DND-41 (cell line): Measurements from ENCODE around the gene SMARCD2.

Experiments
- ATAC-seq: fragments of 200-7000 bp; cut with Tn5 transposase; 3 replicates; pipeline ENCODE4 v1.9.1; 2021; ENCODE audit warnings: low read depth; ENCODE audit not compliant: insufficient read depth
- DNase-seq: peaks from one replicate; pipeline ENCODE4 v3.0.0-alpha.2; 2020
- H2AFZ ChIP-seq: 2 replicates; pipeline ENCODE4 v1.6.0; 2012; ENCODE audit warnings: low read depth, low read length
- H3K27ac ChIP-seq: 2 replicates; pipeline ENCODE4 v1.5.1; 2012; ENCODE audit warnings: low read length, inconsistent platforms
- H3K27me3 ChIP-seq: fragments of 200-600 bp; sonication (generic); 2 replicates; pipeline ENCODE4 v1.6.0; 2012; ENCODE audit warnings: low read length, mild to moderate bottlenecking, inconsistent platforms; ENCODE audit not compliant: insufficient read depth, poor library complexity
- H3K36me3 ChIP-seq: 2 replicates; pipeline ENCODE4 v1.5.1; 2012; ENCODE audit warnings: low read length, inconsistent platforms; ENCODE audit not compliant: insufficient read depth
- H3K4me1 ChIP-seq: 2 replicates; pipeline ENCODE4 v1.5.1; 2012; ENCODE audit warnings: mild to moderate bottlenecking, low read length; ENCODE audit not compliant: insufficient read depth
- H3K4me2 ChIP-seq: 2 replicates; pipeline ENCODE4 v1.6.0; 2012; ENCODE audit warnings: mild to moderate bottlenecking, moderate library complexity, low read length, inconsistent platforms; ENCODE audit not compliant: insufficient read depth
- H3K4me3 ChIP-seq, 2 experiments: fragments of 200-600 bp in 1 of 2; shearing (Covaris generic) in 1 of 2; 2 replicates each; pipeline ENCODE4 v1.5.1; 2012 to 2016; ENCODE audit warnings: inconsistent platforms in 2 of 2, low read length in 2 of 2, mild to moderate bottlenecking in 2 of 2, low read depth in 1 of 2, moderate library complexity in 1 of 2
- H3K79me2 ChIP-seq: 2 replicates; pipeline ENCODE4 v1.6.0; 2012; ENCODE audit warnings: low read length, inconsistent platforms; ENCODE audit not compliant: insufficient read depth
- H3K9ac ChIP-seq: 2 replicates; pipeline ENCODE4 v1.6.0; 2012; ENCODE audit warnings: low read depth, mild to moderate bottlenecking, inconsistent platforms, low read length, moderate library complexity
- H3K9me3 ChIP-seq: 2 replicates; pipeline ENCODE4 v1.5.1; 2012; ENCODE audit warnings: low read length, moderate library complexity, mild to moderate bottlenecking, inconsistent platforms; ENCODE audit not compliant: insufficient read depth, severe bottlenecking
- H4K20me1 ChIP-seq: 2 replicates; pipeline ENCODE4 v1.6.0; 2012; ENCODE audit warnings: low read length; ENCODE audit not compliant: insufficient read depth
- CTCF ChIP-seq: IDR thresholded peaks from 2 replicates; pipeline ENCODE4 v1.5.1; 2012; ENCODE audit warnings: borderline replicate concordance, low read length, moderate library complexity, mild to moderate bottlenecking; ENCODE audit not compliant: poor library complexity, severe bottlenecking; ENCODE audit errors: extremely low read depth
- EZH2 ChIP-seq: IDR thresholded peaks from 3 replicates; pipeline ENCODE4 v1.6.1; 2012; ENCODE audit warnings: borderline replicate concordance, low read depth, mild to moderate bottlenecking, moderate library complexity, low read length, inconsistent platforms; ENCODE audit not compliant: severe bottlenecking

SMARCD2 gene

GRCh38 chr17:63842173-63842539, 329 bp downstream of the SMARCD2 start:
- Histone ChIP-seq H3K4me3 (peak overlapping the region; percentile 69 to 98), H3K4me2 (peak overlapping the region; percentile 99), H4K20me1 (peaks cover 45% of the 10 kb centered on the region), H3K79me2 (peaks cover 55% of the 10 kb centered on the region), H3K27me3 (no peaks in the 10 kb centered on the region), H3K9me3 (no peaks in the 10 kb centered on the region), H3K27ac (peak overlapping the region; percentile 87), H3K36me3 (peaks cover 24% of the 10 kb centered on the region), H3K9ac (peak overlapping the region; percentile 94), H2AFZ (peak overlapping the region; percentile 72), H3K4me1 (peaks cover 36% of the 10 kb centered on the region)
- TF ChIP-seq EZH2 (no peak), CTCF (no peak)
- DNase-seq (peak; percentile 48), ATAC-seq (peak; percentile 16)

- TF ChIP-seq CTCF = no peak
- TF ChIP-seq EZH2 = no peak
- H3K9ac ChIP-seq = peak overlapping the region; percentile 94
- peaks cover 49% of the 10 kb centered on the region for H4K20me1 ChIP-seq
- H3K4me2 ChIP-seq = peak overlapping the region; percentile 99
- H2AFZ ChIP-seq = peak overlapping the region; percentile 72
- no peaks in the 10 kb centered on the region for H3K27me3 ChIP-seq
- ATAC-seq (0 out of 3 replicates have a peak, but pooled peaks have one; percentile 2), DNase-seq (peak; percentile 28)
- H3K4me3 ChIP-seq = peak overlapping the region; percentile 69 to 98
- H3K9me3 ChIP-seq = no peaks in the 10 kb centered on the region
- H3K79me2 ChIP-seq = peaks cover 60% of the 10 kb centered on the region
- peaks cover 36% of the 10 kb centered on the region for H3K4me1 ChIP-seq
- peak overlapping the region; percentile 87 for H3K27ac ChIP-seq
- H3K36me3 ChIP-seq = peaks cover 30% of the 10 kb centered on the region
Observed at GRCh38 chr17:63841350-63842172, 924 bp downstream of the SMARCD2 start.

DNA sequence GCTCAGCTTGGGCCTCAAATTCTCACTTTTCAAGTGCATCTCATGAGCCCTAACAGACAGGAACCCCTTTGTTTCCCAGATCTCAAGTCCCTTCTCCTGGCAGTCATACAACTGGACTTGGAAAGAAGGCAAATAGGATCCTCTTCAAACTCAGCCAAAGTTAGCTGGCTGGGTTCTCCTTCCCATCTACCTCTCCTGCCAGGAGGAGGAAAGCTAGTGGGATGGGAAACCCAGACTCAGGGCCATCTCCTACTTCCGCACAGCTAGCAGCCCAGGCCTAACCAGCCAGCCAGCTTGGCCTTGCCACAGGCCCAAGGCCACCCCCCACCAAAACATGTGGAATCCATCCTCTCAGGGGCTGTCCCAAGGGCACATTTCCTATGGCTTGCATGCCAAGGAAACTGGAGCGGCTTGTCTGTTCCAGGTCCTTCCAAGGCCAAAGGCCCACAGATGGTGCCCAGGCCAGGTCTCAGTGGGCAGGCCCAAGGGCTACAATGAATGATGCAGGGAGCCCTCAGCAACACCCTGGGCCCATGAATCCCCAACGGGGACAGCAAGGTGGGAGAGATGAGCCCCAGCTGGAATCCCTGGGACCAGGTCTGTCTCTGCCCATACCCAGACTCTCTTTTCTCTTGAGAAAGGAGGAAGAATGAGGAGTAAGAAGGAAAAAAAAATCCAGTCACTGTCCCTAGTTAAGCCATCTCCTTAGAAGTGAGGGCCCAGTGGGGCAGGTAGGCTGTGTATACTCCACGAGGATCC, 1.7 kb downstream of the SMARCD2 start:
- Histone ChIP-seq H3K9ac (peak overlapping the region; percentile 94), H3K4me2 (peak overlapping the region; percentile 99), H3K27me3 (no peaks in the 10 kb centered on the region), H3K4me1 (peaks cover 36% of the 10 kb centered on the region), H3K4me3 (peak overlapping the region; percentile 69 to 98), H3K27ac (peak overlapping the region; percentile 87), H3K36me3 (peaks cover 38% of the 10 kb centered on the region), H2AFZ (no peak overlapping the region), H4K20me1 (peaks cover 49% of the 10 kb centered on the region), H3K79me2 (peaks cover 66% of the 10 kb centered on the region), H3K9me3 (no peaks in the 10 kb centered on the region)
- TF ChIP-seq EZH2 = no peak
- ATAC-seq (no peak), DNase-seq (no peak)
